SJSA1 (cell line): Measurements from ENCODE around the gene CD300LB. TPM values are rescaled to one million over a fixed set of nuclear protein-coding genes. Genes with fewer than 3 reads are reported as not detected.

Source experiments
- DNase-seq, 2 experiments: peaks; one replicate each; pipeline ENCODE4 v3.0.0-alpha.2; 2015 to 2020; ENCODE audit warnings: low spot score in 2 of 2, low read depth in 1 of 2
- H3K27ac ChIP-seq: fragments of 250-450 bp; sonication (Bioruptor Pico); 2 replicates; pipeline ENCODE4 v1.5.1; 2020; ENCODE audit warnings: mild to moderate bottlenecking, moderate library complexity
- H3K27me3 ChIP-seq: fragments of 250-450 bp; sonication (Bioruptor Pico); replicated peaks from 2 replicates; pipeline ENCODE4 v1.5.1; 2020; ENCODE audit warnings: mild to moderate bottlenecking, moderate library complexity
- H3K36me3 ChIP-seq: fragments of 250-450 bp; sonication (Bioruptor Pico); 2 replicates; pipeline ENCODE4 v1.5.1; 2020; ENCODE audit warnings: mild to moderate bottlenecking
- H3K4me1 ChIP-seq: fragments of 250-450 bp; sonication (Bioruptor Pico); replicated peaks from 2 replicates; pipeline ENCODE4 v1.6.1; 2021; ENCODE audit warnings: mild to moderate bottlenecking
- H3K4me3 ChIP-seq: fragments of 250-450 bp; sonication (Bioruptor Pico); 2 replicates; pipeline ENCODE4 v1.5.1; 2020; ENCODE audit warnings: mild to moderate bottlenecking
- H3K9me3 ChIP-seq: fragments of 250-450 bp; sonication (Bioruptor Pico); replicated peaks from 2 replicates; pipeline ENCODE4 v1.5.1; 2020; ENCODE audit warnings: mild to moderate bottlenecking
- total RNA-seq: library from RNA; depleted of rRNA; stranded (reverse); fragments of >200 nt; shearing (Covaris generic); gene quantifications from 2 replicates; pipeline ENCODE4 v1.2.3, GENCODE V29; 2014

Gene CD300LB
- total RNA-seq, 1 experiment from 2014 or later, result not detected

GRCh38 chr17:74485022-74485743 is 46.1 kb downstream of the CD300LB start:
- no peak overlapping the region for H3K27ac ChIP-seq

DNA sequence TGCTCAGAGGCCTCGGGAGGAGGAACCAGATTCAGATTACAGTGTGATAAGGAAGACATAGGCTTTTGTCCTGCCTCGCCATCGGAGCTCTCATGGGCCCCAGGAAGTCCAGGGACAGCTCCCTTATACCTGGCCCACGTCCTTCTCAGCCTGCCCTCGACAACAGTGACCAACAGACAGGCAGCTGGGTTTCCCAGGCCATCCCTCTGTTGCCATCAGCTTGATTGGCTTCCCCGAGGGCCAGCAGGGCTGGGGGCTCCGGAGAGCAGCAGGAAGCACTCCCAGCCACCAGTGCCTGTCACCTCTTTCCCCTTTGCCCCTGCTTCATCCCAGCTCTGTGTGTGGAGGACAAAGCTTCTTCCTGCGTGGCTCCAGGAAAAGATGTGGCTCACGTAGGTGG is 47.2 kb downstream of the CD300LB start:
- Histone ChIP-seq H3K4me1 (no peaks in the 10 kb centered on the region), H3K27me3 (peaks cover 13% of the 10 kb centered on the region; the same call in 1 of the 2 replicates), H3K27ac (no peak overlapping the region), H3K36me3 (no peaks in the 10 kb centered on the region), H3K4me3 (no peak overlapping the region), H3K9me3 (0 out of 2 replicates have a peak, but pooled peaks cover 3% of the 10 kb centered on the region)
- DNase-seq, result no peak

More at GRCh38 chr17:74485022-74485743, 46.1 kb downstream of the CD300LB start:
- Histone ChIP-seq H3K9me3 (0 out of 2 replicates have a peak, but pooled peaks cover 3% of the 10 kb centered on the region), H3K36me3 (no peaks in the 10 kb centered on the region), H3K27me3 (peaks cover 13% of the 10 kb centered on the region; the same call in 1 of the 2 replicates), H3K4me1 (no peaks in the 10 kb centered on the region), H3K4me3 (no peak overlapping the region)
- no peak for DNase-seq

GRCh38 chr17:74481621-74482020 is 49.7 kb downstream of the CD300LB start:
- H3K9me3 ChIP-seq, result 0 out of 2 replicates have a peak, but pooled peaks cover 3% of the 10 kb centered on the region

DNA sequence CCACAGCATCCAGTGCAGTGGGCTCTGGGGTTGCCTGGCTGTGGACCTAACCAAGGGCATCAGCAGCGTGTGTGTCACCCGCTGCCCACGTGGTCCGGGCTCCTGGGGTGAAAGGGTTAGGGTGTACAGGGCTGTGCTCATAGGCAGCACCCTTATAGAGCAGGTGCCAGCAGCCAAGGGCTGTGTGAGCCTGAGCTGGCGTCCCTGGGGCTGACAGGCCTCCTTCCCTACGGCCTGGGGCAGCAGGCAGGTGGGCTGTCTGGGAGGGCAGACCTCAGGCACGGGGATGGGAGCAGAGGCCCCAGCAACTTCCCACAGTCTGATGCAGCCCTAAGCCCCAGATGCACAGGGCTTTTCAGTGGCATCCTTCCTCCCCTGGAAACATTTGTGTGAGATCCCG is 51.0 kb downstream of the CD300LB start:
- Histone ChIP-seq H3K27me3 (peaks cover 11% of the 10 kb centered on the region; the same call in 1 of the 2 replicates), H3K36me3 (no peaks in the 10 kb centered on the region), H3K4me3 (no peak overlapping the region), H3K4me1 (no peaks in the 10 kb centered on the region), H3K9me3 (peaks cover 8% of the 10 kb centered on the region; the same call in 1 of the 2 replicates), H3K27ac (no peak overlapping the region)
- no peak for DNase-seq

More at GRCh38 chr17:74481621-74482020, 49.7 kb downstream of the CD300LB start:
- H3K4me3 ChIP-seq, result no peak overlapping the region
- H3K27ac ChIP-seq, result no peak overlapping the region
- H3K4me1 ChIP-seq, result no peaks in the 10 kb centered on the region
- no peak for DNase-seq
- no peaks in the 10 kb centered on the region for H3K36me3 ChIP-seq
- peaks cover 13% of the 10 kb centered on the region; the same call in 1 of the 2 replicates for H3K27me3 ChIP-seq

GRCh38 chr17:74478420-74479100 is 52.7 kb downstream of the CD300LB start:
- no peak overlapping the region for H3K4me3 ChIP-seq
- 0 out of 2 replicates have a peak, but pooled peaks cover 3% of the 10 kb centered on the region for H3K27me3 ChIP-seq
- H3K4me1 ChIP-seq, result no peaks in the 10 kb centered on the region
- peaks cover 11% of the 10 kb centered on the region; the same call in 1 of the 2 replicates for H3K9me3 ChIP-seq
- DNase-seq, result no peak
- H3K36me3 ChIP-seq, result no peaks in the 10 kb centered on the region
- no peak overlapping the region for H3K27ac ChIP-seq

- Histone ChIP-seq H3K4me1 (no peaks in the 10 kb centered on the region), H3K36me3 (no peaks in the 10 kb centered on the region), H3K27ac (no peak overlapping the region), H3K27me3 (no peaks in the 10 kb centered on the region), H3K9me3 (peaks cover 11% of the 10 kb centered on the region; the same call in 1 of the 2 replicates), H3K4me3 (no peak overlapping the region)
- no peak for DNase-seq
Measured at GRCh38 chr17:74477411-74477810, 53.9 kb downstream of the CD300LB start.

- Histone ChIP-seq H3K9me3 (peaks cover 11% of the 10 kb centered on the region), H3K27ac (no peak overlapping the region)
- DNase-seq, result no peak
Measured at GRCh38 chr17:74475189-74475588, 56.1 kb downstream of the CD300LB start.

GRCh38 chr17:74474043-74474792 is 57.1 kb downstream of the CD300LB start:
- Histone ChIP-seq H3K27ac (no peak overlapping the region), H3K36me3 (no peaks in the 10 kb centered on the region), H3K4me1 (no peaks in the 10 kb centered on the region), H3K27me3 (peaks cover 9% of the 10 kb centered on the region), H3K9me3 (peaks cover 11% of the 10 kb centered on the region), H3K4me3 (no peak overlapping the region)
- no peak for DNase-seq

More at GRCh38 chr17:74475189-74475588, 56.1 kb downstream of the CD300LB start:
- Histone ChIP-seq H3K4me1 (no peaks in the 10 kb centered on the region), H3K36me3 (no peaks in the 10 kb centered on the region), H3K4me3 (no peak overlapping the region), H3K27me3 (peaks cover 9% of the 10 kb centered on the region)

DNA sequence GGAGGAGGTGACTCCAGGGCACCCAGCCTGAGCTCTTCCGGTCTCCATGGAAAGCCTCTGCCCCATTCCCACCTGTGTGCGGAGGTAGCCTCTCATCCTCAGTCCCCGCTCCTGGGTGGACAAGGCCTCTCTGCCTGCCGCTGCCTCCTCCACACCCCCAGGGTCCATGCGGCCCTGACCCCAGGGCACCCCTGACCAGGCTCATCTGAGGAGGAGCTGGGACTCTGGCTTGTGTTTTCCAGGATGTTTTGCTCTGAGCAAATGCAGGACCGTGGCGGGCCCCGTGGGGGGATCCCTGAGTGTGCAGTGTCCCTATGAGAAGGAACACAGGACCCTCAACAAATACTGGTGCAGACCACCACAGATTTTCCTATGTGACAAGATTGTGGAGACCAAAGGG is 58.0 kb downstream of the CD300LB start:
- Histone ChIP-seq H3K36me3 (no peaks in the 10 kb centered on the region), H3K9me3 (peaks cover 11% of the 10 kb centered on the region), H3K27ac (no peak overlapping the region), H3K27me3 (peaks cover 9% of the 10 kb centered on the region), H3K4me1 (no peaks in the 10 kb centered on the region), H3K4me3 (no peak overlapping the region)
- no peak for DNase-seq

DNA sequence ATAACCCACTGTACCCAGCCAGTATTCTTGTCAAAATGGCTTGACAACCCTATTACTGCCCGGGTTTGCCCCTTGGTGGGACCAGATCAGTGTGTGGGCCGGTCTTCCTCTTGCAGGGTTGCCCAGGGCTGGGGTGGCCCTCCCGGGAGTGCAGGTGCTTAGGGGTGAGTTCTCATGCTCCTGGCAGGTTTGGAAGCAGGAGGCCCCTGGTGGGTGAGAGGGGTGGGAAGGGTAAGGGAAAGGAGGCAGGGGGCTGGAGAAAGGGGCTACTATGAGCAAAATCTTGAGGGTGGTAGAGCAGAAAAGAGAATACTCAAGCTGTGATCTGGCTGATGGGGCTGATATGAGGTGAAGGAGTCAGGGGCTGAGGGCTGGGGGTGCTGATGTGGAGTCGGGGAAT is 58.4 kb downstream of the CD300LB start:
- H3K4me1 ChIP-seq, result no peaks in the 10 kb centered on the region
- H3K36me3 ChIP-seq, result no peaks in the 10 kb centered on the region
- H3K9me3 ChIP-seq, result peaks cover 11% of the 10 kb centered on the region
- H3K4me3 ChIP-seq, result no peak overlapping the region
- no peak for DNase-seq
- no peak overlapping the region for H3K27ac ChIP-seq
- H3K27me3 ChIP-seq, result peaks cover 9% of the 10 kb centered on the region

DNA sequence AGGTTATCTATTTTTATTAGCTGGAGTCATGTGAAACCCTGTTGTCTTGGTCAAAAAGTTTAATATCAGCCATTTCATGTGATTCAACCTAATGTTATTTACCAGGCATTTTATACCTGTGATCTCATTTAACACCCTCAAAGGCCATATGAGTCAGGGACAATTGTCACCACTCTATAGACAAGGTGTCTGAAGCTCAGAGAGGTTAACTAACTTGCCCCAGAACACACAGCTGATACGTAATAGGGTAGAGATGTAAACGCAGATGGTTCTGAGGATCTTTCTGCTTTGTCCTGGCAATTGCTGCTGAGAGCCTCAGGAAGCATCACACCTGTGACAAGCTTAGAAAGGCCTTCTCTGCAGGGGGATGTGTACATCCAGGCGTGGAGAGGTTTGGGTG is 59.9 kb downstream of the CD300LB start:
- Histone ChIP-seq H3K27ac (no peak overlapping the region), H3K9me3 (peaks cover 11% of the 10 kb centered on the region), H3K27me3 (peaks cover 9% of the 10 kb centered on the region), H3K36me3 (no peaks in the 10 kb centered on the region), H3K4me1 (no peaks in the 10 kb centered on the region), H3K4me3 (no peak overlapping the region)
- DNase-seq, result no peak
